SK-N-SH (cell line): Measurements from ENCODE around the gene FANCI. TPM values are rescaled to one million over a fixed set of nuclear protein-coding genes. Genes with fewer than 3 reads are reported as not detected.

Experiments used
- CTCF ChIA-PET: fragments of 300-600, 350-600 bp; formaldehyde crosslinking; extraction: SDS; loops from one replicate; lab custom pipeline; 2021; lab: Yijun Ruan, JAX
- POLR2A ChIA-PET: fragments of 350-600 bp; sonication (Branson Sonifier 250); formaldehyde crosslinking; extraction: SDS; loops from one replicate; lab custom pipeline; 2020; ENCODE audit warnings: antibody characterized with exemption, inconsistent platforms; lab: Yijun Ruan, JAX
- DNase-seq: peaks from one replicate; pipeline ENCODE4 v3.0.0; 2012
- H2AFZ ChIP-seq: fragments of 200-600 bp; sonication (generic); 2 replicates; pipeline ENCODE4 v1.8.1; 2016; ENCODE audit warnings: antibody characterized with exemption, mild to moderate bottlenecking, low read depth
- H3F3A ChIP-seq: fragments of 200-600 bp; sonication (generic); replicated peaks from 2 replicates; pipeline ENCODE3; 2016; ENCODE audit warnings: antibody characterized with exemption, mild to moderate bottlenecking; ENCODE audit not compliant: insufficient read depth
- H3K27ac ChIP-seq, 2 experiments: fragments of 200-500 bp in 1 of 2; fragments of 200-600 bp in 1 of 2; sonication (Bioruptor generic) in 1 of 2; sonication (generic), shearing (Covaris generic) in 1 of 2; 2 replicates each; pipeline versions ENCODE4 v1.5.1 to v1.6.1; 2014 to 2016; ENCODE audit warnings: low read depth in 2 of 2, inconsistent platforms in 1 of 2, low read length in 1 of 2, mild to moderate bottlenecking in 1 of 2, mixed read lengths in 1 of 2
- H3K27me3 ChIP-seq: fragments of 200-600 bp; sonication (generic), shearing (Covaris generic); 2 replicates; pipeline ENCODE4 v1.6.1; 2016; ENCODE audit warnings: mixed run types; ENCODE audit not compliant: insufficient read depth
- H3K36me3 ChIP-seq, 2 experiments: fragments of 200-500 bp in 1 of 2; fragments of 200-600 bp in 1 of 2; sonication (Bioruptor generic) in 1 of 2; sonication (generic) in 1 of 2; replicated peaks in 1 of 2; 2 replicates each; pipeline versions ENCODE3 to v1.5.1; 2014 to 2016; ENCODE audit warnings: low read length in 1 of 2, mild to moderate bottlenecking in 1 of 2; ENCODE audit not compliant: insufficient read depth in 2 of 2, control insufficient read depth in 1 of 2
- H3K4me1 ChIP-seq, 2 experiments: fragments of 200-500 bp in 1 of 2; fragments of 200-600 bp in 1 of 2; sonication (Bioruptor generic) in 1 of 2; sonication (generic), shearing (Covaris generic) in 1 of 2; 2 replicates each; pipeline versions ENCODE4 v1.5.1 to v1.6.1; 2014 to 2016; ENCODE audit warnings: low read depth in 1 of 2, low read length in 1 of 2, mixed run types in 1 of 2; ENCODE audit not compliant: insufficient read depth in 2 of 2, control insufficient read depth in 1 of 2
- H3K4me2 ChIP-seq: fragments of 200-600 bp; sonication (generic), shearing (Covaris generic); 2 replicates; pipeline ENCODE4 v1.6.1; 2017; ENCODE audit warnings: mixed run types
- H3K4me3 ChIP-seq, 2 experiments: fragments of 200-500 bp in 1 of 2; fragments of 200-600 bp in 1 of 2; sonication (Bioruptor generic) in 1 of 2; sonication (generic), shearing (Covaris generic) in 1 of 2; 2 replicates each; pipeline versions ENCODE4 v1.5.1 to v1.8.1; 2014 to 2016; ENCODE audit warnings: low read depth in 2 of 2, inconsistent platforms in 1 of 2, low read length in 1 of 2, mild to moderate bottlenecking in 1 of 2, mixed read lengths in 1 of 2, moderate library complexity in 1 of 2
- H3K79me2 ChIP-seq: fragments of 200-600 bp; sonication (generic); 2 replicates; pipeline ENCODE4 v1.8.1; 2017; ENCODE audit warnings: mild to moderate bottlenecking; ENCODE audit not compliant: insufficient read depth
- H3K9ac ChIP-seq: fragments of 200-600 bp; sonication (generic); 2 replicates; pipeline ENCODE4 v1.6.1; 2017; ENCODE audit warnings: mixed run types
- H3K9me2 ChIP-seq: fragments of 200-600 bp; sonication (generic); 2 replicates; pipeline ENCODE4 v1.6.1; 2017; ENCODE audit warnings: mixed run types
- H3K9me3 ChIP-seq: fragments of 200-600 bp; sonication (generic); 2 replicates; pipeline ENCODE4 v1.6.1; 2017; ENCODE audit warnings: mixed run types, mild to moderate bottlenecking, moderate library complexity
- H4K20me1 ChIP-seq: fragments of 200-600 bp; sonication (generic); 2 replicates; pipeline ENCODE4 v1.6.1; 2017; ENCODE audit warnings: mild to moderate bottlenecking, mixed run types; ENCODE audit not compliant: insufficient read depth
- MEF2A ChIP-seq: IDR thresholded peaks from 2 replicates; pipeline ENCODE4 v1.4.0; 2012; ENCODE audit warnings: low read depth, borderline replicate concordance
- RAD21 ChIP-seq: IDR thresholded peaks from 2 replicates; pipeline ENCODE4 v1.6.1; 2012; ENCODE audit warnings: mild to moderate bottlenecking, low read length
- TCF12 ChIP-seq: IDR thresholded peaks from 2 replicates; pipeline ENCODE4 v1.4.0; 2012
- USF2 ChIP-seq: fragments of 150-350 bp; IDR thresholded peaks from 2 replicates; pipeline ENCODE4 v1.6.1; 2017; ENCODE audit warnings: antibody characterized with exemption, low read length, low read depth, borderline replicate concordance
- ZBTB33 ChIP-seq: IDR thresholded peaks from 2 replicates; pipeline ENCODE4 v1.4.0; 2012; ENCODE audit warnings: low read depth, borderline replicate concordance
- WGBS: methylation state at CpG from one replicate; pipeline ENCODE4 v1.1.6; 2017; ENCODE audit warnings: low lambda C conversion rate; 5-methylcytosine and 5-hydroxymethylcytosine counted together
- polyA plus RNA-seq, 3 experiments: library from polyadenylated mRNA; depleted of rRNA; stranded (reverse); fragments of >200 nt; gene quantifications; 2 replicates each; pipeline ENCODE4 v1.2.3, GENCODE V29; 2012
- TF ChIP-seq, protein P1 (sequence below): IDR thresholded peaks from 2 replicates; pipeline ENCODE4 v1.6.1; 2012; ENCODE audit warnings: mild to moderate bottlenecking, low read depth, low read length, moderate library complexity
- TF ChIP-seq, protein P2 (sequence below): fragments of 200-600 bp; sonication (generic); IDR thresholded peaks from 2 replicates; pipeline ENCODE4 v1.6.1; 2017; ENCODE audit warnings: antibody characterized with exemption, mild to moderate bottlenecking, moderate library complexity
- TF ChIP-seq, protein P3 (sequence below): IDR thresholded peaks from 2 replicates; pipeline ENCODE4; 2012
- TF ChIP-seq, protein P4 (sequence below): IDR thresholded peaks from 2 replicates; pipeline ENCODE4 v1.4.0; 2012; ENCODE audit warnings: low read depth, borderline replicate concordance

Gene FANCI
- polyA plus RNA-seq, 1 of the 3 experiments (the other 2 are of a cell fraction), result 13.2 TPM

GRCh38 chr15:89332446-89332845, 88.7 kb downstream of the FANCI start:
- no peaks in the 10 kb centered on the region for H3K9me2 ChIP-seq
- no peak overlapping the region for H2AFZ ChIP-seq
- peaks cover 56% of the 10 kb centered on the region for H4K20me1 ChIP-seq
- no peaks in the 10 kb centered on the region for H3K9me3 ChIP-seq
- POLR2A ChIA-PET, result no interaction called here
- WGBS, result 30% methylated on average over 10 of the region's 10 CpGs
- no peak for TF ChIP-seq RAD21
- TF ChIP-seq, protein P1, sequence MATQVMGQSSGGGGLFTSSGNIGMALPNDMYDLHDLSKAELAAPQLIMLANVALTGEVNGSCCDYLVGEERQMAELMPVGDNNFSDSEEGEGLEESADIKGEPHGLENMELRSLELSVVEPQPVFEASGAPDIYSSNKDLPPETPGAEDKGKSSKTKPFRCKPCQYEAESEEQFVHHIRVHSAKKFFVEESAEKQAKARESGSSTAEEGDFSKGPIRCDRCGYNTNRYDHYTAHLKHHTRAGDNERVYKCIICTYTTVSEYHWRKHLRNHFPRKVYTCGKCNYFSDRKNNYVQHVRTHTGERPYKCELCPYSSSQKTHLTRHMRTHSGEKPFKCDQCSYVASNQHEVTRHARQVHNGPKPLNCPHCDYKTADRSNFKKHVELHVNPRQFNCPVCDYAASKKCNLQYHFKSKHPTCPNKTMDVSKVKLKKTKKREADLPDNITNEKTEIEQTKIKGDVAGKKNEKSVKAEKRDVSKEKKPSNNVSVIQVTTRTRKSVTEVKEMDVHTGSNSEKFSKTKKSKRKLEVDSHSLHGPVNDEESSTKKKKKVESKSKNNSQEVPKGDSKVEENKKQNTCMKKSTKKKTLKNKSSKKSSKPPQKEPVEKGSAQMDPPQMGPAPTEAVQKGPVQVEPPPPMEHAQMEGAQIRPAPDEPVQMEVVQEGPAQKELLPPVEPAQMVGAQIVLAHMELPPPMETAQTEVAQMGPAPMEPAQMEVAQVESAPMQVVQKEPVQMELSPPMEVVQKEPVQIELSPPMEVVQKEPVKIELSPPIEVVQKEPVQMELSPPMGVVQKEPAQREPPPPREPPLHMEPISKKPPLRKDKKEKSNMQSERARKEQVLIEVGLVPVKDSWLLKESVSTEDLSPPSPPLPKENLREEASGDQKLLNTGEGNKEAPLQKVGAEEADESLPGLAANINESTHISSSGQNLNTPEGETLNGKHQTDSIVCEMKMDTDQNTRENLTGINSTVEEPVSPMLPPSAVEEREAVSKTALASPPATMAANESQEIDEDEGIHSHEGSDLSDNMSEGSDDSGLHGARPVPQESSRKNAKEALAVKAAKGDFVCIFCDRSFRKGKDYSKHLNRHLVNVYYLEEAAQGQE, result no peak
- TF ChIP-seq, protein P2, sequence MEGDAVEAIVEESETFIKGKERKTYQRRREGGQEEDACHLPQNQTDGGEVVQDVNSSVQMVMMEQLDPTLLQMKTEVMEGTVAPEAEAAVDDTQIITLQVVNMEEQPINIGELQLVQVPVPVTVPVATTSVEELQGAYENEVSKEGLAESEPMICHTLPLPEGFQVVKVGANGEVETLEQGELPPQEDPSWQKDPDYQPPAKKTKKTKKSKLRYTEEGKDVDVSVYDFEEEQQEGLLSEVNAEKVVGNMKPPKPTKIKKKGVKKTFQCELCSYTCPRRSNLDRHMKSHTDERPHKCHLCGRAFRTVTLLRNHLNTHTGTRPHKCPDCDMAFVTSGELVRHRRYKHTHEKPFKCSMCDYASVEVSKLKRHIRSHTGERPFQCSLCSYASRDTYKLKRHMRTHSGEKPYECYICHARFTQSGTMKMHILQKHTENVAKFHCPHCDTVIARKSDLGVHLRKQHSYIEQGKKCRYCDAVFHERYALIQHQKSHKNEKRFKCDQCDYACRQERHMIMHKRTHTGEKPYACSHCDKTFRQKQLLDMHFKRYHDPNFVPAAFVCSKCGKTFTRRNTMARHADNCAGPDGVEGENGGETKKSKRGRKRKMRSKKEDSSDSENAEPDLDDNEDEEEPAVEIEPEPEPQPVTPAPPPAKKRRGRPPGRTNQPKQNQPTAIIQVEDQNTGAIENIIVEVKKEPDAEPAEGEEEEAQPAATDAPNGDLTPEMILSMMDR, result peak; percentile 50
- TF ChIP-seq, protein P3, sequence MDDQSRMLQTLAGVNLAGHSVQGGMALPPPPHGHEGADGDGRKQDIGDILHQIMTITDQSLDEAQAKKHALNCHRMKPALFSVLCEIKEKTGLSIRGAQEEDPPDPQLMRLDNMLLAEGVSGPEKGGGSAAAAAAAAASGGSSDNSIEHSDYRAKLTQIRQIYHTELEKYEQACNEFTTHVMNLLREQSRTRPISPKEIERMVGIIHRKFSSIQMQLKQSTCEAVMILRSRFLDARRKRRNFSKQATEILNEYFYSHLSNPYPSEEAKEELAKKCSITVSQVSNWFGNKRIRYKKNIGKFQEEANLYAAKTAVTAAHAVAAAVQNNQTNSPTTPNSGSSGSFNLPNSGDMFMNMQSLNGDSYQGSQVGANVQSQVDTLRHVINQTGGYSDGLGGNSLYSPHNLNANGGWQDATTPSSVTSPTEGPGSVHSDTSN, result no peak
- TF ChIP-seq, all 33 proteins: peak for 1
- Histone ChIP-seq H3K27ac (no peak overlapping the region; a peak in 1 of 4 replicates), H3K27me3 (no peaks in the 10 kb centered on the region), H3F3A (peaks cover 7% of the 10 kb centered on the region), H3K9ac (peak overlapping the region; percentile 10; the same call in 1 of the 2 replicates), H3K4me1 (peaks cover 18 to 54% of the 10 kb centered on the region in 2 experiments), H3K36me3 (peaks cover 44 to 56% of the 10 kb centered on the region in 2 experiments), H3K4me3 (no peak overlapping the region; a peak in 1 of 4 replicates), H3K79me2 (peaks cover 61% of the 10 kb centered on the region), H3K4me2 (peak overlapping the region; percentile 83)
- CTCF ChIA-PET, result interaction anchor here (0.6 to 2.7 kb wide), 14 partner anchors 8 to 110 kb away, joined by 3 to 16 read pairs (median 4); no protein-coding TSS in a partner anchor
- peak; percentile 84 for DNase-seq

DNA sequence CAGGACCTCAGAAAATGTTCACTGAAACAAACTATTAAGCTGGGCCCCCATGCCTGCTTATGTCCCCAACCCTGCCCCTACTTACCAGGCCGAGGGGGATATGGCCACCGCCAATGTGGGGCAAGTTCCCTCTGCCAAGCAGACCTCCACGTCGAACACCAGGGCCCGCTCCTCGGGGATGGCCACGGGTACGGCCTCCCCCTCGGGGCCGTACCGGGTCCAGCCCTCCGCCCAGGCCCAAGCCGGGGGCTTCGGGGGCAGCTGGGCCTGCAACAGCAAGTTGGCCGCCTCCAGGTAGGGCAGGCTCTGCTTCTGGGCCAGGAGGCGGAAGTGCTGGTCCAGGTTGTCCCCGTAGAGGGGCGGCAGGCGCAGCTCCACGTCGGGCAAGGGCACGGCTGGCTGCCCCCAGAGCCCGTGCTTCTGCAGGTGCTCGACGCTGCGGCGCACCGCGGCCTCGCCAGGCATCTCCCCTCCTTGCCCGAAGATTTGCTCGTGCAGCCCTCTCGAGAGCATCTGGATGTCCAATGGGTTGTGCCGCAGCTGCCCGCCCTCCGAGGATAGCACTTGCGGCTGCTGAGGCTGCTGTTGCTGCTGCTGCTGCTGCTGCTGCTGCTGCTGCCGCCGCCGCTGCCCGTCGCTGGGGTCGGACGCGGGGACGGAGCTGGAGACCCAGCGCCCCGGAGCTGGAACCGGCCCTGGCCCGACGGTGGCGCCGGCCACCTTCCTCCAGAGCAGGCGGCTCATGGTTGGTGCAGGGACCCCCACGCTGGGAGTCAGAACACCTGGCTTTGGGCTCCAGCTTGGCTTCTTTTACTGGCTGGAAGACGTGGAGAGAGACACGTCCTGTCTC, 89.5 kb downstream of the FANCI start:
- CTCF ChIA-PET, result interaction anchor here (0.6 to 2.7 kb wide), 14 partner anchors 9 to 126 kb away, joined by 3 to 16 read pairs (median 4); no protein-coding TSS in a partner anchor
- Histone ChIP-seq H3K9ac (peak overlapping the region; percentile 88), H3K4me2 (peak overlapping the region; percentile 83), H3K27me3 (no peaks in the 10 kb centered on the region), H3K36me3 (peaks cover 36 to 48% of the 10 kb centered on the region in 2 experiments), H2AFZ (no peak overlapping the region), H3K27ac (no peak overlapping the region; a peak in 1 of 4 replicates), H4K20me1 (peaks cover 55% of the 10 kb centered on the region), H3K79me2 (peaks cover 61% of the 10 kb centered on the region), H3K9me2 (no peaks in the 10 kb centered on the region), H3K9me3 (no peaks in the 10 kb centered on the region), H3K4me3 (peak overlapping the region; percentile 80 to 87), H3K4me1 (peaks cover 18 to 54% of the 10 kb centered on the region in 2 experiments), H3F3A (peaks cover 7% of the 10 kb centered on the region)
- WGBS, result 88% methylated on average over 16 of the region's 57 CpGs
- no peak for DNase-seq
- POLR2A ChIA-PET, result no interaction called here
- TF ChIP-seq ZBTB33 (no peak), MEF2A (no peak), TCF12 (no peak), USF2 (no peak)
- TF ChIP-seq, protein P4, sequence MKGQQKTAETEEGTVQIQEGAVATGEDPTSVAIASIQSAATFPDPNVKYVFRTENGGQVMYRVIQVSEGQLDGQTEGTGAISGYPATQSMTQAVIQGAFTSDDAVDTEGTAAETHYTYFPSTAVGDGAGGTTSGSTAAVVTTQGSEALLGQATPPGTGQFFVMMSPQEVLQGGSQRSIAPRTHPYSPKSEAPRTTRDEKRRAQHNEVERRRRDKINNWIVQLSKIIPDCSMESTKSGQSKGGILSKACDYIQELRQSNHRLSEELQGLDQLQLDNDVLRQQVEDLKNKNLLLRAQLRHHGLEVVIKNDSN, result no peak
